ENCODE data around the gene U2AF1.
"Not testable (repeated sequence)": the region's sequence is repeated elsewhere in the genome, so short reads cannot be mapped to it uniquely, and the experiment has no call there.

DNA sequence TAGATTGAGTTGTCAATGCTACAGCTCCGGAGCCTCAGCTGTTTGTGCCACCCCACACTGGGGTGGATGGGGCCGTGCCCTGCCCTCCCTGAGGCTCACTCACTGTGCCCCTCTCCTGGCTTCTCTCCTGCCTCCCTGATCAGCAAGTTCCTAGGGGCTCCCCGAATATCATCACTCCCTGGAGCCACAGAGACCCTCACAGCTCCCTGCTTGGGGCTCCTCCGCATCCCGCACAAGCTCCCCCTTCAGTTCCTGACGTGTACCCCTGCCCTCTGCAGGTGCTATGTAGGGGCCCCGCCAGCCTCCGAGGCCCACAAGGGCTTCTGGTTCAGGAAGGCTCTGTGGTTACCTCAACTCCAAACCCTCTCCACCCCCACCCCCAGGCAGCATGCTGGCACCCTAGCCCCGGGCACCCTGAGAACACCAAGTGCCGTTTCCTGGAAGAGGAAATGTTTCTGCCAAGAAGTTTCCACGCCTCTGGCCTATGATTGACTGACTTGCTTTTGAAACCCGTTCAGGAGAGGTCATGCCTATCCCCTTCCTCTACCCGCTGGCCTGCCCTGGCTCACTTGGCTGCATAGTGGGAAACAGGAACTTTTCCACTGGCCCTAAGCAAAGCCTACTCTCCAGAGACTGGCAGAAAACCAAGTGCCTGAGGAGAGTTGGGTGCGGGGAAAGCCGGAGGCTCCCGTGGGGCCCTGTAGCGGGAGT is 62.0 kb downstream of the U2AF1 start:
- TF ChIP-seq SIN3A (conservative IDR thresholded peaks at IDR 0.05 in 1 of 2, IDR thresholded peaks at IDR 0.05 in 1 of 2; ENCODE audit: low read depth in 1 of 2, low read length in 2 of 2); ASH2L (IDR thresholded peaks at IDR 0.05; ENCODE audit: low read length); SP1 (IDR thresholded peaks at IDR 0.05; ENCODE audit: low read depth, low read length); POLR2A (IDR thresholded peaks at IDR 0.05; ENCODE audit: control extremely low read depth in 1 of 2, low read depth in 2 of 2, low read length in 2 of 2); RAD21 (IDR thresholded peaks at IDR 0.05 in 1 of 2, conservative IDR thresholded peaks at IDR 0.05 in 1 of 2; ENCODE audit: low read depth in 2 of 2, low read length in 2 of 2); EP300 (IDR thresholded peaks at IDR 0.05; ENCODE audit: borderline replicate concordance in 1 of 2, low read depth in 2 of 2, low read length in 2 of 2); CREB1 (IDR thresholded peaks at IDR 0.05): not testable (repeated sequence)
- TF ChIP-seq, protein P1, sequence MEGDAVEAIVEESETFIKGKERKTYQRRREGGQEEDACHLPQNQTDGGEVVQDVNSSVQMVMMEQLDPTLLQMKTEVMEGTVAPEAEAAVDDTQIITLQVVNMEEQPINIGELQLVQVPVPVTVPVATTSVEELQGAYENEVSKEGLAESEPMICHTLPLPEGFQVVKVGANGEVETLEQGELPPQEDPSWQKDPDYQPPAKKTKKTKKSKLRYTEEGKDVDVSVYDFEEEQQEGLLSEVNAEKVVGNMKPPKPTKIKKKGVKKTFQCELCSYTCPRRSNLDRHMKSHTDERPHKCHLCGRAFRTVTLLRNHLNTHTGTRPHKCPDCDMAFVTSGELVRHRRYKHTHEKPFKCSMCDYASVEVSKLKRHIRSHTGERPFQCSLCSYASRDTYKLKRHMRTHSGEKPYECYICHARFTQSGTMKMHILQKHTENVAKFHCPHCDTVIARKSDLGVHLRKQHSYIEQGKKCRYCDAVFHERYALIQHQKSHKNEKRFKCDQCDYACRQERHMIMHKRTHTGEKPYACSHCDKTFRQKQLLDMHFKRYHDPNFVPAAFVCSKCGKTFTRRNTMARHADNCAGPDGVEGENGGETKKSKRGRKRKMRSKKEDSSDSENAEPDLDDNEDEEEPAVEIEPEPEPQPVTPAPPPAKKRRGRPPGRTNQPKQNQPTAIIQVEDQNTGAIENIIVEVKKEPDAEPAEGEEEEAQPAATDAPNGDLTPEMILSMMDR (IDR thresholded peaks at IDR 0.05; ENCODE audit: control extremely low read depth in 1 of 3, insufficient read depth in 1 of 3, low read depth in 1 of 3, low read length in 3 of 3) = not testable (repeated sequence)
- TF ChIP-seq, protein P2, sequence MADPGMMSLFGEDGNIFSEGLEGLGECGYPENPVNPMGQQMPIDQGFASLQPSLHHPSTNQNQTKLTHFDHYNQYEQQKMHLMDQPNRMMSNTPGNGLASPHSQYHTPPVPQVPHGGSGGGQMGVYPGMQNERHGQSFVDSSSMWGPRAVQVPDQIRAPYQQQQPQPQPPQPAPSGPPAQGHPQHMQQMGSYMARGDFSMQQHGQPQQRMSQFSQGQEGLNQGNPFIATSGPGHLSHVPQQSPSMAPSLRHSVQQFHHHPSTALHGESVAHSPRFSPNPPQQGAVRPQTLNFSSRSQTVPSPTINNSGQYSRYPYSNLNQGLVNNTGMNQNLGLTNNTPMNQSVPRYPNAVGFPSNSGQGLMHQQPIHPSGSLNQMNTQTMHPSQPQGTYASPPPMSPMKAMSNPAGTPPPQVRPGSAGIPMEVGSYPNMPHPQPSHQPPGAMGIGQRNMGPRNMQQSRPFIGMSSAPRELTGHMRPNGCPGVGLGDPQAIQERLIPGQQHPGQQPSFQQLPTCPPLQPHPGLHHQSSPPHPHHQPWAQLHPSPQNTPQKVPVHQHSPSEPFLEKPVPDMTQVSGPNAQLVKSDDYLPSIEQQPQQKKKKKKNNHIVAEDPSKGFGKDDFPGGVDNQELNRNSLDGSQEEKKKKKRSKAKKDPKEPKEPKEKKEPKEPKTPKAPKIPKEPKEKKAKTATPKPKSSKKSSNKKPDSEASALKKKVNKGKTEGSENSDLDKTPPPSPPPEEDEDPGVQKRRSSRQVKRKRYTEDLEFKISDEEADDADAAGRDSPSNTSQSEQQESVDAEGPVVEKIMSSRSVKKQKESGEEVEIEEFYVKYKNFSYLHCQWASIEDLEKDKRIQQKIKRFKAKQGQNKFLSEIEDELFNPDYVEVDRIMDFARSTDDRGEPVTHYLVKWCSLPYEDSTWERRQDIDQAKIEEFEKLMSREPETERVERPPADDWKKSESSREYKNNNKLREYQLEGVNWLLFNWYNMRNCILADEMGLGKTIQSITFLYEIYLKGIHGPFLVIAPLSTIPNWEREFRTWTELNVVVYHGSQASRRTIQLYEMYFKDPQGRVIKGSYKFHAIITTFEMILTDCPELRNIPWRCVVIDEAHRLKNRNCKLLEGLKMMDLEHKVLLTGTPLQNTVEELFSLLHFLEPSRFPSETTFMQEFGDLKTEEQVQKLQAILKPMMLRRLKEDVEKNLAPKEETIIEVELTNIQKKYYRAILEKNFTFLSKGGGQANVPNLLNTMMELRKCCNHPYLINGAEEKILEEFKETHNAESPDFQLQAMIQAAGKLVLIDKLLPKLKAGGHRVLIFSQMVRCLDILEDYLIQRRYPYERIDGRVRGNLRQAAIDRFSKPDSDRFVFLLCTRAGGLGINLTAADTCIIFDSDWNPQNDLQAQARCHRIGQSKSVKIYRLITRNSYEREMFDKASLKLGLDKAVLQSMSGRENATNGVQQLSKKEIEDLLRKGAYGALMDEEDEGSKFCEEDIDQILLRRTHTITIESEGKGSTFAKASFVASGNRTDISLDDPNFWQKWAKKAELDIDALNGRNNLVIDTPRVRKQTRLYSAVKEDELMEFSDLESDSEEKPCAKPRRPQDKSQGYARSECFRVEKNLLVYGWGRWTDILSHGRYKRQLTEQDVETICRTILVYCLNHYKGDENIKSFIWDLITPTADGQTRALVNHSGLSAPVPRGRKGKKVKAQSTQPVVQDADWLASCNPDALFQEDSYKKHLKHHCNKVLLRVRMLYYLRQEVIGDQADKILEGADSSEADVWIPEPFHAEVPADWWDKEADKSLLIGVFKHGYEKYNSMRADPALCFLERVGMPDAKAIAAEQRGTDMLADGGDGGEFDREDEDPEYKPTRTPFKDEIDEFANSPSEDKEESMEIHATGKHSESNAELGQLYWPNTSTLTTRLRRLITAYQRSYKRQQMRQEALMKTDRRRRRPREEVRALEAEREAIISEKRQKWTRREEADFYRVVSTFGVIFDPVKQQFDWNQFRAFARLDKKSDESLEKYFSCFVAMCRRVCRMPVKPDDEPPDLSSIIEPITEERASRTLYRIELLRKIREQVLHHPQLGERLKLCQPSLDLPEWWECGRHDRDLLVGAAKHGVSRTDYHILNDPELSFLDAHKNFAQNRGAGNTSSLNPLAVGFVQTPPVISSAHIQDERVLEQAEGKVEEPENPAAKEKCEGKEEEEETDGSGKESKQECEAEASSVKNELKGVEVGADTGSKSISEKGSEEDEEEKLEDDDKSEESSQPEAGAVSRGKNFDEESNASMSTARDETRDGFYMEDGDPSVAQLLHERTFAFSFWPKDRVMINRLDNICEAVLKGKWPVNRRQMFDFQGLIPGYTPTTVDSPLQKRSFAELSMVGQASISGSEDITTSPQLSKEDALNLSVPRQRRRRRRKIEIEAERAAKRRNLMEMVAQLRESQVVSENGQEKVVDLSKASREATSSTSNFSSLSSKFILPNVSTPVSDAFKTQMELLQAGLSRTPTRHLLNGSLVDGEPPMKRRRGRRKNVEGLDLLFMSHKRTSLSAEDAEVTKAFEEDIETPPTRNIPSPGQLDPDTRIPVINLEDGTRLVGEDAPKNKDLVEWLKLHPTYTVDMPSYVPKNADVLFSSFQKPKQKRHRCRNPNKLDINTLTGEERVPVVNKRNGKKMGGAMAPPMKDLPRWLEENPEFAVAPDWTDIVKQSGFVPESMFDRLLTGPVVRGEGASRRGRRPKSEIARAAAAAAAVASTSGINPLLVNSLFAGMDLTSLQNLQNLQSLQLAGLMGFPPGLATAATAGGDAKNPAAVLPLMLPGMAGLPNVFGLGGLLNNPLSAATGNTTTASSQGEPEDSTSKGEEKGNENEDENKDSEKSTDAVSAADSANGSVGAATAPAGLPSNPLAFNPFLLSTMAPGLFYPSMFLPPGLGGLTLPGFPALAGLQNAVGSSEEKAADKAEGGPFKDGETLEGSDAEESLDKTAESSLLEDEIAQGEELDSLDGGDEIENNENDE (IDR thresholded peaks at IDR 0.05; ENCODE audit: insufficient replicate concordance, low read length) = not testable (repeated sequence)
